ENCODE data around the gene ARPC2.

DNA sequence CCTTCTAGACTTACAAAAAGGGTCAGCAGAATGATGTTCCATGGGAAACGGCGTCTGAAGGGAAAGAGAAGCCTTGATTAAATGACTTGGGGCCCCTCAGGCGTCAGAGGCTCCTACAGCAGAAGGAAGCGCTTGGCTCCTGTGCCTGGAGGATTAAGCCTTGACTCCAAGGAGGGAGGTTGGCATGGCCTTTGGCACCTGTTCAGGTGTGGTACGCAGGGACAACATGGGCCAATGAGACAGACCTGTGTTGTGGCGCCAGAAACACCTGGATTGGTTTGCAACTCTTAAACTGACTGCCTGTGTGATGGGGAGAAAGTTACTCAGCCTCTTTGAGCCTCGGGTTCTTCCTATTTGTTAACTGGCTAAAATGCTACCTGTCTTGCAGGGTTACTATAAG, 60.9 kb downstream of the ARPC2 start:
- TF ChIP-seq CTCF (IDR thresholded peaks at IDR 0.05) (no peak), POLR2A (IDR thresholded peaks at IDR 0.05) (no peak)

Measured in gastroesophageal sphincter (tissue), 3 donors.